22Rv1 (cell line): Measurements from ENCODE around the gene CTDSPL.

Source experiments
- ZFX ChIP-seq: fragments of 450-650 bp; IDR thresholded peaks from 2 replicates; pipeline ENCODE4 v1.6.1; 2017; ENCODE audit warnings: antibody characterized with exemption, borderline replicate concordance
- TF ChIP-seq, protein P1 (sequence below): fragments of 450-650 bp; IDR thresholded peaks from 2 replicates; pipeline ENCODE4 v1.5.1; 2017; ENCODE audit warnings: mild to moderate bottlenecking

DNA sequence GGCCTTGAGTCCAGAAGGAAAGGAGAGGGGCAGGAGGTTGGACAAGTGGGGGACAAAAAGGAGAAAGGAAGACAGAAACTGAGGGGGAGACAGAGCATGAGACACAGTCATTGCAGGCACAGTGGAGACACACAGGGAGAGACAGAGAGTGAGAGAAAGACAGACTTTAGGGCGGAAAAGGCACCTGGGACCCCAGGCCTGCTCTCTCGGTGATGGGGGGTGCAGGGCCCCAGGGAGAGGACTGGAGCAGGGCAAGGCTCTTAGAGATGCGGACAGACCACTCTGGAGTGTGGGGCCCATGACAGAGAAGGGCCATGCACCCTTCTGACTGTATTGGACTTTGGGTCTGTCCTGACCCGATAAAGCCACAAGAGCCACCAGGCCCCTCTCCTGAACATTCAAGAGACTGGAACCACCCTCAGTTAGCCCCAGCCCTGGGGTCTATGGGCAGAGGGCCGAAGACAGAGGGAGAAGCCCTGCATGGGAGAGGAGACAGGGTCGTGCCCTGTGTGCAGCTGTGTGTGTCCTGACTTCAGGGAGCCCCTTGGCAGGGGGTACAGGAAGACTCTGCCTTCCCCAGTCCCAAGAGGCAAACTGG, 155.3 kb downstream of the CTDSPL start:
- TF ChIP-seq, protein P1, sequence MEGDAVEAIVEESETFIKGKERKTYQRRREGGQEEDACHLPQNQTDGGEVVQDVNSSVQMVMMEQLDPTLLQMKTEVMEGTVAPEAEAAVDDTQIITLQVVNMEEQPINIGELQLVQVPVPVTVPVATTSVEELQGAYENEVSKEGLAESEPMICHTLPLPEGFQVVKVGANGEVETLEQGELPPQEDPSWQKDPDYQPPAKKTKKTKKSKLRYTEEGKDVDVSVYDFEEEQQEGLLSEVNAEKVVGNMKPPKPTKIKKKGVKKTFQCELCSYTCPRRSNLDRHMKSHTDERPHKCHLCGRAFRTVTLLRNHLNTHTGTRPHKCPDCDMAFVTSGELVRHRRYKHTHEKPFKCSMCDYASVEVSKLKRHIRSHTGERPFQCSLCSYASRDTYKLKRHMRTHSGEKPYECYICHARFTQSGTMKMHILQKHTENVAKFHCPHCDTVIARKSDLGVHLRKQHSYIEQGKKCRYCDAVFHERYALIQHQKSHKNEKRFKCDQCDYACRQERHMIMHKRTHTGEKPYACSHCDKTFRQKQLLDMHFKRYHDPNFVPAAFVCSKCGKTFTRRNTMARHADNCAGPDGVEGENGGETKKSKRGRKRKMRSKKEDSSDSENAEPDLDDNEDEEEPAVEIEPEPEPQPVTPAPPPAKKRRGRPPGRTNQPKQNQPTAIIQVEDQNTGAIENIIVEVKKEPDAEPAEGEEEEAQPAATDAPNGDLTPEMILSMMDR = no peak
- no peak for TF ChIP-seq ZFX
